ENCODE results near the gene DGKI.

Gene DGKI

GRCh38 chr7:137519181-137519691 is 327.5 kb downstream of the DGKI start:
- DNase-seq = no peak

- DNase-seq = no peak
These were observed 333.7 kb downstream of the DGKI start for GRCh38 chr7:137513091-137513490.

GRCh38 chr7:137507096-137507495 is 339.7 kb downstream of the DGKI start:
- DNase-seq = no peak

- no peak for DNase-seq
These were observed 340.7 kb downstream of the DGKI start for GRCh38 chr7:137506031-137506430.

GRCh38 chr7:137501562-137501961 is 345.2 kb downstream of the DGKI start:
- DNase-seq = no peak

GRCh38 chr7:137492889-137493288 is 353.9 kb downstream of the DGKI start:
- no peak for DNase-seq

- DNase-seq = no peak
These were observed 356.9 kb downstream of the DGKI start for GRCh38 chr7:137489880-137490279.

- no peak for DNase-seq
These were observed 358.7 kb downstream of the DGKI start for GRCh38 chr7:137488038-137488437.

GRCh38 chr7:137485818-137486217 is 361.0 kb downstream of the DGKI start:
- DNase-seq = no peak

GRCh38 chr7:137484326-137484725 is 362.4 kb downstream of the DGKI start:
- no peak for DNase-seq

- DNase-seq = no peak
These were observed 364.3 kb downstream of the DGKI start for GRCh38 chr7:137482466-137482865.

GRCh38 chr7:137480824-137481365 is 365.9 kb downstream of the DGKI start:
- peak; percentile 2 for DNase-seq

- DNase-seq = no peak
These were observed 366.4 kb downstream of the DGKI start for GRCh38 chr7:137480401-137480800.

GRCh38 chr7:137476937-137477336 is 369.8 kb downstream of the DGKI start:
- DNase-seq = no peak

GRCh38 chr7:137475966-137476365 is 370.8 kb downstream of the DGKI start:
- no peak for DNase-seq

GRCh38 chr7:137474540-137475026 is 372.2 kb downstream of the DGKI start:
- no peak for DNase-seq

GRCh38 chr7:137471128-137471527 is 375.6 kb downstream of the DGKI start:
- DNase-seq = no peak

GRCh38 chr7:137469858-137470257 is 376.9 kb downstream of the DGKI start:
- DNase-seq = no peak

GRCh38 chr7:137469191-137469811 is 377.5 kb downstream of the DGKI start:
- DNase-seq = no peak

- no peak for DNase-seq
These were observed 383.9 kb downstream of the DGKI start for GRCh38 chr7:137462847-137463246.

- no peak for DNase-seq
These were observed 384.6 kb downstream of the DGKI start for GRCh38 chr7:137462074-137462715.

- DNase-seq = no peak
These were observed 388.4 kb downstream of the DGKI start for GRCh38 chr7:137458399-137458798.

GRCh38 chr7:137454767-137455166 is 392.0 kb downstream of the DGKI start:
- no peak for DNase-seq

- peak; percentile 32 for DNase-seq
These were observed 392.5 kb downstream of the DGKI start for GRCh38 chr7:137454246-137454724.
